EH (cell line): Measurements from ENCODE around the gene TRMT1.
A peak's percentile ranks its signal among the peaks of the same experiment; 100 is the strongest.

ENCODE experiments used
- DNase-seq: peaks from one replicate; pipeline ENCODE4 v3.0.0-alpha.2; 2015; ENCODE audit warnings: low read depth

TRMT1 gene

GRCh38 chr19:13070425-13071140 lies 46.0 kb downstream of the TRMT1 start:
- DNase-seq: no peak

GRCh38 chr19:13069415-13070359 lies 46.9 kb downstream of the TRMT1 start:
- no peak for DNase-seq

- no peak for DNase-seq
Measured at GRCh38 chr19:13068085-13068846, 48.3 kb downstream of the TRMT1 start.

- DNase-seq: no peak
Measured at GRCh38 chr19:13066933-13067807, 49.4 kb downstream of the TRMT1 start.

GRCh38 chr19:13066226-13066625 lies 50.3 kb downstream of the TRMT1 start:
- no peak for DNase-seq

GRCh38 chr19:13064092-13064489 lies 52.4 kb downstream of the TRMT1 start:
- DNase-seq: no peak

- DNase-seq: peak; percentile 36
Measured at GRCh38 chr19:13063461-13064091, 53.0 kb downstream of the TRMT1 start.

GRCh38 chr19:13062317-13062716 lies 54.2 kb downstream of the TRMT1 start:
- DNase-seq: no peak

- DNase-seq: peak; percentile 76
Measured at GRCh38 chr19:13060964-13061927, 55.3 kb downstream of the TRMT1 start.

GRCh38 chr19:13060233-13060963 lies 56.1 kb downstream of the TRMT1 start:
- peak; percentile 66 for DNase-seq

GRCh38 chr19:13058951-13059660 lies 57.4 kb downstream of the TRMT1 start:
- no peak for DNase-seq

GRCh38 chr19:13057744-13058143 lies 58.8 kb downstream of the TRMT1 start:
- peak; percentile 57 for DNase-seq

- no peak for DNase-seq
Measured at GRCh38 chr19:13057147-13057572, 59.4 kb downstream of the TRMT1 start.

- DNase-seq: peak; percentile 80
Measured at GRCh38 chr19:13056052-13056660, 60.4 kb downstream of the TRMT1 start.

- peak; percentile 94 for DNase-seq
Measured at GRCh38 chr19:13055213-13056051, 61.1 kb downstream of the TRMT1 start.
